ENCODE data around the gene BHMT2. TPM values are rescaled to one million over a fixed set of nuclear protein-coding genes. Genes with fewer than 3 reads are reported as not detected.

The BHMT2 gene
- total RNA-seq, 1 experiment from 2014 or later: not detected

- H3K4me3 ChIP-seq (ENCODE audit: low read length): no peak overlapping the region
- no peaks in the 10 kb centered on the region for H3K9me2 ChIP-seq (replicated peaks; ENCODE audit: insufficient read depth, low read length)
- no peak overlapping the region for H3K4me2 ChIP-seq (ENCODE audit: low read depth, low read length, poor library complexity, severe bottlenecking)
- no peak overlapping the region for H3K9ac ChIP-seq (ENCODE audit: low read length)
- H3K9me3 ChIP-seq (ENCODE audit: low read length): no peaks in the 10 kb centered on the region
- H3K27ac ChIP-seq (ENCODE audit: low read length): no peak overlapping the region
- no peaks in the 10 kb centered on the region for H3K27me3 ChIP-seq (ENCODE audit: low read length)
- H3K79me2 ChIP-seq (ENCODE audit: low read length): no peaks in the 10 kb centered on the region
- H3K4me1 ChIP-seq (ENCODE audit: low read length): no peaks in the 10 kb centered on the region
- no peaks in the 10 kb centered on the region for H4K20me1 ChIP-seq (ENCODE audit: insufficient read depth, low read depth, low read length)
- no peak for DNase-seq
- no peak overlapping the region for H2AFZ ChIP-seq (ENCODE audit: low read length)
- H3K36me3 ChIP-seq (ENCODE audit: insufficient read depth, low read length): no peaks in the 10 kb centered on the region
These were observed 38.7 kb upstream of the BHMT2 start for GRCh38 chr5:79030663-79031484.

- Histone ChIP-seq H3K4me3 (ENCODE audit: low read length) (no peak overlapping the region), H3K27ac (ENCODE audit: low read length) (no peak overlapping the region), H3K9me3 (ENCODE audit: low read length) (no peaks in the 10 kb centered on the region), H3K79me2 (ENCODE audit: low read length) (no peaks in the 10 kb centered on the region), H3K4me2 (ENCODE audit: low read depth, low read length, poor library complexity, severe bottlenecking) (no peak overlapping the region), H3K9me2 (replicated peaks; ENCODE audit: insufficient read depth, low read length) (no peaks in the 10 kb centered on the region), H3K4me1 (ENCODE audit: low read length) (no peaks in the 10 kb centered on the region), H2AFZ (ENCODE audit: low read length) (no peak overlapping the region), H3K9ac (ENCODE audit: low read length) (no peak overlapping the region), H3K27me3 (ENCODE audit: low read length) (no peaks in the 10 kb centered on the region), H3K36me3 (ENCODE audit: insufficient read depth, low read length) (no peaks in the 10 kb centered on the region), H4K20me1 (ENCODE audit: insufficient read depth, low read depth, low read length) (no peaks in the 10 kb centered on the region)
- no peak for DNase-seq
These were observed 38.1 kb upstream of the BHMT2 start for GRCh38 chr5:79031485-79031867.

GRCh38 chr5:79032031-79032695 is 37.4 kb upstream of the BHMT2 start:
- Histone ChIP-seq H3K9ac (ENCODE audit: low read length) (no peak overlapping the region), H2AFZ (ENCODE audit: low read length) (no peak overlapping the region), H3K4me2 (ENCODE audit: low read depth, low read length, poor library complexity, severe bottlenecking) (no peak overlapping the region), H4K20me1 (ENCODE audit: insufficient read depth, low read depth, low read length) (no peaks in the 10 kb centered on the region), H3K36me3 (ENCODE audit: insufficient read depth, low read length) (no peaks in the 10 kb centered on the region), H3K4me3 (ENCODE audit: low read length) (no peak overlapping the region), H3K27ac (ENCODE audit: low read length) (no peak overlapping the region), H3K4me1 (ENCODE audit: low read length) (no peaks in the 10 kb centered on the region), H3K27me3 (ENCODE audit: low read length) (no peaks in the 10 kb centered on the region), H3K9me3 (ENCODE audit: low read length) (no peaks in the 10 kb centered on the region), H3K9me2 (replicated peaks; ENCODE audit: insufficient read depth, low read length) (no peaks in the 10 kb centered on the region), H3K79me2 (ENCODE audit: low read length) (no peaks in the 10 kb centered on the region)
- no peak for DNase-seq

- H3K79me2 ChIP-seq (ENCODE audit: low read length): no peaks in the 10 kb centered on the region
- no peak for DNase-seq
- no peaks in the 10 kb centered on the region for H3K36me3 ChIP-seq (ENCODE audit: insufficient read depth, low read length)
- H3K4me3 ChIP-seq (ENCODE audit: low read length): no peak overlapping the region
- no peaks in the 10 kb centered on the region for H3K9me3 ChIP-seq (ENCODE audit: low read length)
- H3K9ac ChIP-seq (ENCODE audit: low read length): no peak overlapping the region
- H3K27ac ChIP-seq (ENCODE audit: low read length): no peak overlapping the region
- H3K9me2 ChIP-seq (replicated peaks; ENCODE audit: insufficient read depth, low read length): no peaks in the 10 kb centered on the region
- no peak overlapping the region for H2AFZ ChIP-seq (ENCODE audit: low read length)
- no peaks in the 10 kb centered on the region for H3K27me3 ChIP-seq (ENCODE audit: low read length)
- H3K4me1 ChIP-seq (ENCODE audit: low read length): no peaks in the 10 kb centered on the region
- H4K20me1 ChIP-seq (ENCODE audit: insufficient read depth, low read depth, low read length): no peaks in the 10 kb centered on the region
- no peak overlapping the region for H3K4me2 ChIP-seq (ENCODE audit: low read depth, low read length, poor library complexity, severe bottlenecking)
These were observed 36.8 kb upstream of the BHMT2 start for GRCh38 chr5:79032782-79033181.

GRCh38 chr5:79035237-79035636 is 34.3 kb upstream of the BHMT2 start:
- H2AFZ ChIP-seq (ENCODE audit: low read length): no peak overlapping the region
- no peak overlapping the region for H3K27ac ChIP-seq (ENCODE audit: low read length)
- no peak overlapping the region for H3K9ac ChIP-seq (ENCODE audit: low read length)
- H3K27me3 ChIP-seq (ENCODE audit: low read length): no peaks in the 10 kb centered on the region
- no peaks in the 10 kb centered on the region for H3K36me3 ChIP-seq (ENCODE audit: insufficient read depth, low read length)
- no peaks in the 10 kb centered on the region for H3K4me1 ChIP-seq (ENCODE audit: low read length)
- DNase-seq: no peak
- H3K9me3 ChIP-seq (ENCODE audit: low read length): no peaks in the 10 kb centered on the region
- no peaks in the 10 kb centered on the region for H4K20me1 ChIP-seq (ENCODE audit: insufficient read depth, low read depth, low read length)
- no peak overlapping the region for H3K4me2 ChIP-seq (ENCODE audit: low read depth, low read length, poor library complexity, severe bottlenecking)
- no peaks in the 10 kb centered on the region for H3K79me2 ChIP-seq (ENCODE audit: low read length)
- H3K4me3 ChIP-seq (ENCODE audit: low read length): no peak overlapping the region
- no peaks in the 10 kb centered on the region for H3K9me2 ChIP-seq (replicated peaks; ENCODE audit: insufficient read depth, low read length)

- Histone ChIP-seq H3K79me2 (ENCODE audit: low read length) (no peaks in the 10 kb centered on the region), H3K9ac (ENCODE audit: low read length) (no peak overlapping the region), H3K27me3 (ENCODE audit: low read length) (no peaks in the 10 kb centered on the region), H3K27ac (ENCODE audit: low read length) (no peak overlapping the region), H4K20me1 (ENCODE audit: insufficient read depth, low read depth, low read length) (no peaks in the 10 kb centered on the region), H3K4me3 (ENCODE audit: low read length) (no peak overlapping the region), H3K9me3 (ENCODE audit: low read length) (no peaks in the 10 kb centered on the region), H3K36me3 (ENCODE audit: insufficient read depth, low read length) (no peaks in the 10 kb centered on the region), H3K9me2 (replicated peaks; ENCODE audit: insufficient read depth, low read length) (no peaks in the 10 kb centered on the region), H3K4me2 (ENCODE audit: low read depth, low read length, poor library complexity, severe bottlenecking) (no peak overlapping the region), H2AFZ (ENCODE audit: low read length) (no peak overlapping the region), H3K4me1 (ENCODE audit: low read length) (no peaks in the 10 kb centered on the region)
- no peak for DNase-seq
These were observed 32.8 kb upstream of the BHMT2 start for GRCh38 chr5:79036769-79037168.

- Histone ChIP-seq H3K4me2 (ENCODE audit: low read depth, low read length, poor library complexity, severe bottlenecking) (no peak overlapping the region), H3K36me3 (ENCODE audit: insufficient read depth, low read length) (no peaks in the 10 kb centered on the region), H2AFZ (ENCODE audit: low read length) (no peak overlapping the region), H3K27ac (ENCODE audit: low read length) (no peak overlapping the region), H3K9me2 (replicated peaks; ENCODE audit: insufficient read depth, low read length) (no peaks in the 10 kb centered on the region), H3K4me3 (ENCODE audit: low read length) (no peak overlapping the region), H3K4me1 (ENCODE audit: low read length) (no peaks in the 10 kb centered on the region), H3K9ac (ENCODE audit: low read length) (no peak overlapping the region), H4K20me1 (ENCODE audit: insufficient read depth, low read depth, low read length) (no peaks in the 10 kb centered on the region), H3K9me3 (ENCODE audit: low read length) (no peaks in the 10 kb centered on the region), H3K79me2 (ENCODE audit: low read length) (no peaks in the 10 kb centered on the region), H3K27me3 (ENCODE audit: low read length) (no peaks in the 10 kb centered on the region)
- no peak for DNase-seq
These were observed 27.4 kb upstream of the BHMT2 start for GRCh38 chr5:79042188-79042587.

- H3K36me3 ChIP-seq (ENCODE audit: insufficient read depth, low read length): no peaks in the 10 kb centered on the region
- no peak for DNase-seq
- H4K20me1 ChIP-seq (ENCODE audit: insufficient read depth, low read depth, low read length): no peaks in the 10 kb centered on the region
- H3K9me2 ChIP-seq (replicated peaks; ENCODE audit: insufficient read depth, low read length): no peaks in the 10 kb centered on the region
- H3K27ac ChIP-seq (ENCODE audit: low read length): no peak overlapping the region
- no peak overlapping the region for H3K9ac ChIP-seq (ENCODE audit: low read length)
- no peak overlapping the region for H2AFZ ChIP-seq (ENCODE audit: low read length)
- H3K4me1 ChIP-seq (ENCODE audit: low read length): no peaks in the 10 kb centered on the region
- no peak overlapping the region for H3K4me3 ChIP-seq (ENCODE audit: low read length)
- no peaks in the 10 kb centered on the region for H3K27me3 ChIP-seq (ENCODE audit: low read length)
- H3K4me2 ChIP-seq (ENCODE audit: low read depth, low read length, poor library complexity, severe bottlenecking): no peak overlapping the region
- H3K9me3 ChIP-seq (ENCODE audit: low read length): peaks cover 4% of the 10 kb centered on the region; the same call in 1 of the 2 replicates
- H3K79me2 ChIP-seq (ENCODE audit: low read length): no peaks in the 10 kb centered on the region
These were observed 22.4 kb upstream of the BHMT2 start for GRCh38 chr5:79047199-79047598.

All from Karpas-422 (cell line).